Type B pancreatic cell (in vitro differentiated cells): ENCODE measurements around the gene MRPS9. TPM values are rescaled to one million over a fixed set of nuclear protein-coding genes. Genes with fewer than 3 reads are reported as not detected.

ENCODE experiments used
- DNase-seq: peaks from one replicate; pipeline ENCODE4 v3.0.0; 2021; ENCODE audit warnings: mixed read lengths; ENCODE audit not compliant: unreplicated experiment; ENCODE audit errors: extremely low spot score
- H3K27ac Mint-ChIP-seq: 2 replicates; pipeline ENCODE4 v1.8.0; 2021; ENCODE audit warnings: mild to moderate bottlenecking, mixed read lengths
- H3K27me3 Mint-ChIP-seq: 2 replicates; pipeline ENCODE4 v1.8.0; 2021; ENCODE audit warnings: mixed read lengths
- H3K36me3 Mint-ChIP-seq: 2 replicates; pipeline ENCODE4 v1.8.0; 2021; ENCODE audit warnings: mixed read lengths
- H3K4me1 Mint-ChIP-seq: one replicate; pipeline ENCODE4 v1.8.0; 2021; ENCODE audit warnings: mixed read lengths; ENCODE audit not compliant: unreplicated experiment
- H3K4me3 Mint-ChIP-seq: 2 replicates; pipeline ENCODE4 v1.8.0; 2021; ENCODE audit warnings: mild to moderate bottlenecking, mixed read lengths
- H3K9me3 Mint-ChIP-seq: 2 replicates; pipeline ENCODE4 v1.8.0; 2021; ENCODE audit warnings: mixed read lengths
- CTCF ChIP-seq: fragments of 200-600 bp; sonication (generic); conservative IDR thresholded peaks from 2 replicates; pipeline ENCODE4 v1.5.0; 2021; ENCODE audit warnings: antibody characterized with exemption, mild to moderate bottlenecking
- total RNA-seq: library from RNA; stranded (reverse); gene quantifications from 2 replicates; pipeline ENCODE4 v1.2.1, GENCODE V29; 2021; ENCODE audit warnings: low replicate concordance

MRPS9 gene
- total RNA-seq, 1 donor from 2014 or later: 33.6 TPM

- Mint-ChIP-seq H3K36me3 (peaks cover 4% of the 10 kb centered on the region), H3K9me3 (no peaks in the 10 kb centered on the region), H3K27ac (no peak overlapping the region), H3K4me3 (no peak overlapping the region), H3K4me1 (no peaks in the 10 kb centered on the region), H3K27me3 (no peaks in the 10 kb centered on the region)
- DNase-seq: no peak
- no peak for TF ChIP-seq CTCF
Measured at GRCh38 chr2:105111365-105112150, 73.7 kb downstream of the MRPS9 start.

- Mint-ChIP-seq H3K4me1 (no peaks in the 10 kb centered on the region), H3K36me3 (no peaks in the 10 kb centered on the region), H3K27ac (no peak overlapping the region), H3K4me3 (no peak overlapping the region), H3K27me3 (no peaks in the 10 kb centered on the region), H3K9me3 (no peaks in the 10 kb centered on the region)
- no peak for DNase-seq
- TF ChIP-seq CTCF: no peak
Measured at GRCh38 chr2:105112345-105112744, 74.5 kb downstream of the MRPS9 start.

- no peak for DNase-seq
- no peak for TF ChIP-seq CTCF
- no peaks in the 10 kb centered on the region for H3K9me3 Mint-ChIP-seq
- no peaks in the 10 kb centered on the region for H3K36me3 Mint-ChIP-seq
- no peaks in the 10 kb centered on the region for H3K4me1 Mint-ChIP-seq
- no peaks in the 10 kb centered on the region for H3K27me3 Mint-ChIP-seq
- no peak overlapping the region for H3K4me3 Mint-ChIP-seq
- H3K27ac Mint-ChIP-seq: no peak overlapping the region
Measured at GRCh38 chr2:105113616-105114291, 75.9 kb downstream of the MRPS9 start.

GRCh38 chr2:105114551-105114950 lies 76.7 kb downstream of the MRPS9 start:
- no peaks in the 10 kb centered on the region for H3K9me3 Mint-ChIP-seq
- H3K36me3 Mint-ChIP-seq: no peaks in the 10 kb centered on the region
- peaks cover 2% of the 10 kb centered on the region for H3K27me3 Mint-ChIP-seq
- DNase-seq: no peak
- no peak overlapping the region for H3K27ac Mint-ChIP-seq
- no peak overlapping the region for H3K4me3 Mint-ChIP-seq
- TF ChIP-seq CTCF: peak; percentile 92
- no peaks in the 10 kb centered on the region for H3K4me1 Mint-ChIP-seq

GRCh38 chr2:105116348-105116747 lies 78.5 kb downstream of the MRPS9 start:
- Mint-ChIP-seq H3K36me3 (no peaks in the 10 kb centered on the region), H3K27ac (no peak overlapping the region), H3K4me1 (no peaks in the 10 kb centered on the region), H3K4me3 (no peak overlapping the region), H3K9me3 (no peaks in the 10 kb centered on the region), H3K27me3 (peaks cover 7% of the 10 kb centered on the region)
- DNase-seq: no peak
- TF ChIP-seq CTCF: no peak
